IPS DF 4.7 (cell line): ENCODE results near the gene COL26A1.
"Not testable (repeated sequence)": the region's sequence is repeated elsewhere in the genome, so short reads cannot be mapped to it uniquely, and the experiment has no call there.

Experiments used
- DNase-seq: peaks from one replicate; pipeline ENCODE4 v3.0.0-alpha.2; 2013; ENCODE audit warnings: low spot score; ENCODE audit errors: extremely low read depth

The COL26A1 gene

GRCh38 chr7:101401390-101402080 is 38.9 kb downstream of the COL26A1 start:
- DNase-seq: no peak

DNA sequence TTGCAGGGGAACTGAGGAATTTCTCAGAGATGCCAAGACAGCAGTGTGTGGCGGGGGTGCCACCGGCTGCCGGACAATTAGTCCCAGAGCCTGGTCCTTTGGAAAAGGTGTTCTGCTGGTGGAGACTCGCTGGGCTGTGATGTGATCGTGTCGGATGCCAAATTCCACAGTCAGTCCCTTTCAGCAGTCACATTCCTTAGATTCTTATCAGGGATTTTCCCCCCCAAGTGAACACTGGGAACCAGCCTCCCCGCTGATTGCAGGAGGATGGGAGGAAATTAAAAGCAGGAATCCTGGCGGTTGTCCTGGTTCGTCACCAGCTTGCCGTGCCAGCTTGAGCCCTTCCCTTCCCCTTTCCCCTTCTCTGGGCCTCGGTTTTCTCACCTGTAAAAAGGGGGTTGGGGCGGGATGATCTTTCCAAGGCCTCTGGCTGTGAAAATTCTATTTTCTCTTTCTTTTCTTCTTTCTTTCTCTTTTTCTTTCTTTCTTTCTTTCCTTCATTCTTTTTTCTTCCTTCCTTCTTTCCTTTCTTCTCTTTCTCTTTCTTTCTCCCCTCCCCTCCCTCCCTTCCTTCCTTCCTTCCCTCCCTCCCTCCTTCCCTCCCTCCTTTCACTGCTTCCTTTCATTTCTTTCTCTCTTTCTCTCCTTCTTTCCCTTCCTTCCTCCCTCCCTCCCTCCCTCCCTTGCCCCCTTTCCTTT is 39.6 kb downstream of the COL26A1 start:
- peak; percentile 88 for DNase-seq

DNA sequence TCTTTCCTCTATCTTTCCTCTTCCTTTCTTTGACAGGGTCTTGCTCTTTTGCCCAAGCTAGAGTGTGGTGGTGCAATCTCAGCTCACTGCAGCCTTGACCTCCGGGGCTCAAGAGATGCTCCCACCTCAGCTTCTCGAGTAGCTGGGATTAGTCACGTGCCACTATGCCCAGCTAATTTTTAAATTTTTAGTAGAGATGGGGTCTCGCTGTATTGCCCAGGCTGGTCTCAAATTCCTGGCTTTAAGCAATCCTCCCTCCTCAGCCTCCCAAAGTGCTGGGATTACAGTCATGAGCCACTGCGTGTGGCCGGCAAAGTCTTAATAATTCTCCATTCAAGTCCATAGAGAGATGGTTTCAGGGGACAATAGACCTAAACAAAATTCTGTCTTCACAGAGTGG is 40.2 kb downstream of the COL26A1 start:
- no peak for DNase-seq

- DNase-seq: no peak
Observed at GRCh38 chr7:101405474-101406067, 42.9 kb downstream of the COL26A1 start.

- DNase-seq: peak; percentile 78
Observed at GRCh38 chr7:101410743-101411507, 48.2 kb downstream of the COL26A1 start.

DNA sequence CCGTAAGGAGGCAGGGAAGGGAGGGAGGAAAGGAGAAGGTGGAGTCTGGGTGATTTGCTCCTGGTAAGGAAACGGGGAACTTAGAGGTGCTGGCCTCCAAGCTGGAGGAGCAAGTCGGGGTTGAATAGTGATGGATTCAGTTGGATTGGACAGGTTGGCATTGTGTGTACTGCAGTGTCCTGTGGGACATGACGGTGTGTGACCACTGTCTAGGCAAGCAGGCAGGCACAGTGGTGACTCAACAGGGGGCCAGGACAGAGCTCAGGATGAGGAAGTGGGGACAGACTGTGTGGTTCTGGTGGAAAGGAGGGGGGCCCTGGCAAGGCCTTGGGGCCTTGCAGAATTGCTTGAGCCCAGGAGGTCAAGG is 48.8 kb downstream of the COL26A1 start:
- DNase-seq: no peak

DNA sequence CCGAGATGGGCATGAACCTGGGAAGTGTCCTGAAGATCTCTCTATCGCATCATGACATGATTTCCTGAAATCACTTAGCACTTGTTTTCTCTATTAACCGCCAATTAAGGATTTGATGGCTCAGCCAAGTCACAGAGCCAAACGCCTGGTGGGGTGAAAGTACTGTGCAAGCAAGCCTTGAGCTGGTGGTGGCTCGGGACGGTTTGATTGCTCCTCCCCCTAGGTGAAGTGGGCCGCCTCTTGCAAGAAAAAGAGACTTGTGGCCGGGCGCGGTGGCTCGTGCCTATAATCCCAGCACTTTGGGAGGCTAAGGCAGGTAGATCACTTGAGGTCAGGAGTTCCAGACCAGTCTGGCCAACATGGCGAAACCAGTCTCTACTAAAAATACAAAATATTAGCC is 50.3 kb downstream of the COL26A1 start:
- no peak for DNase-seq

- no peak for DNase-seq
Observed at GRCh38 chr7:101418694-101419093, 56.0 kb downstream of the COL26A1 start.

GRCh38 chr7:101419831-101420230 is 57.2 kb downstream of the COL26A1 start:
- no peak for DNase-seq

DNA sequence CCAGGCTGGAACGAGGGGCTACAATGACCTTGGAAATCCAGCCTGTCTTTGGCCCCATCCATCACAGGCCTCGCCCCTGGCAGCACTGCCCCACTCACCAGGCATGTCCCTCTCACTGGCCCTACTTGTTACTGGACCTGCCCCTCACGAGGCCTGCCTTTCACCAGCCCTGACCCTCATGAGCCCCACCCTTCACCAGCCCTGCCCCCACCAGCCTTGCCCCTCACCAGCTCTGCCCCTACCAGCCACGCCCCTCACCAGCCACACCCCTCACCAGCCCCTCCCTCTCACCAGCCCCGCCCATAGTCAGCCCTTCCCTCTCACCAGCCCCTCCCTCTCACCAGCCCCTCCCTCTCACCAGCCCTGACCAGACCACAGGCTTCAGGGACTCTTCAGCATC is 57.8 kb downstream of the COL26A1 start:
- DNase-seq: no peak

GRCh38 chr7:101422356-101423195 is 59.9 kb downstream of the COL26A1 start:
- DNase-seq: no peak

DNA sequence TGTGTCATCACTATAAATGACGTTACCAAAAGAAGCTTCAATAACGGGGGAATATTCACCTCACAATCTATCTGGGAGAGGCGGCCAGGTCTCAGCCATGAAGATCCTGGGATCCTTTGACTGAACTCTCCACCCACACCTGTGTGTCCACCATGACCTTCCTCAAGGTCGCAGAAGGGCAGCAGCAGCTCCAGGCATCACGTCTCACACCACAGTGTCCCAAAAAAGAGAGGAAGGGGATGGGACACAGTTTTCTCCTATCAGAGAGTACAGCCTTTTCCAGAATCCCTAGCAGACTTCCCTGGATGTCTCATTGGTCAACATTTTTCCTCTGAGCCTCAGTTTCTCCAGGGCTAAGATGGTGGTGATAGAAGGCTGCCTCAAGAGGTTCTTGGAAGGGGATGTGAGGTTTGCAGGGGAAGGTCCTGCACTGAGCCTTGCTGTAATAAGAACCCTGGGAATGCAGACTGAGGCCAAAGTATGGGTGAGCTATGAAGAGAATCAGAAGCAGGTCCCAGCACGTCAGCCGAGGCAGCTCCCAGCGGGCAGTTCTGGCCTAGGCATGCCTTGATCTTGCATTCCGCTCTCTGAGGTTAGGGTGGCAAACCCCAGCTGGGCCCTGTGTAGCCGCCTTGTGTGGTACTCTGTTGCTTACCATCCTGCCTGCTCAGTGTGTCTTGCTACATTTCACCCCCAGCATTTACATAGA is 63.8 kb downstream of the COL26A1 start:
- DNase-seq: no peak

DNA sequence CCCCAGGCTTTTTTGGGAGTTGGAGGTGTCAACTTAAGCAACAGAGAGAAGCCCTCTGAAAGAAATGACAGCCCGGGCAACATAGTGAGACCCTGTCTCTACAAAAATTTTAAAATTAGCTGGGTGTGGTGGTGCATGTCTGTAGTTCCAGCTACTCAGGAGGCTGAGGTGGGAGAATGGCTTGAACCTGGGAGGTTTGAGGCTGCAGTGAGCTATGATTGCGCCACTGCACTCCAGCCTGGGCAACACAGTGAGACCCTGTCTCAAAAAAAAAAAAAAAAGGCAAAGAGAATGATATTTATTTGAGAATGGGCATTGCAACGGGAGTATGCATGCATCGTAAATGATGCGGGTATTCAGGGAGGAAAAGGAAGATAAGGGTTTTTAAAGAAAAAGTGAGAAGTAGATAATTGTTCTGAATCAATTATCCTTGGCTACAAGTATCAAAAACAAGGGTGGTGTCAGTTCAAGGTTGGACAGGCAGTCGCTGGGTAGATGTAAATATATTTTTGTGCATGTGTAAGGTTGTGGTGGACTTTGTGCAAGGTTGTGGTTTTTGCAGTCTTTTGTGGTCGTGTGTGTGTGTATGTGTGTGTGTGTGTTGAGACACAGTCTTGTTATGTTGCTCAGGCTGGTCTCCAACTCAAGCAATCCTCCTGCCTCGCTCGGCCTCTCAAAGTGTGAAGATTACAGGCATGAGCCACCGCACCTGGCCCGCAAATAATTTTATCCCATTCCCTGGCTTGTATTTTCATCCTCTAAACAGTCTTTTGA is 65.6 kb downstream of the COL26A1 start:
- DNase-seq: no peak

DNA sequence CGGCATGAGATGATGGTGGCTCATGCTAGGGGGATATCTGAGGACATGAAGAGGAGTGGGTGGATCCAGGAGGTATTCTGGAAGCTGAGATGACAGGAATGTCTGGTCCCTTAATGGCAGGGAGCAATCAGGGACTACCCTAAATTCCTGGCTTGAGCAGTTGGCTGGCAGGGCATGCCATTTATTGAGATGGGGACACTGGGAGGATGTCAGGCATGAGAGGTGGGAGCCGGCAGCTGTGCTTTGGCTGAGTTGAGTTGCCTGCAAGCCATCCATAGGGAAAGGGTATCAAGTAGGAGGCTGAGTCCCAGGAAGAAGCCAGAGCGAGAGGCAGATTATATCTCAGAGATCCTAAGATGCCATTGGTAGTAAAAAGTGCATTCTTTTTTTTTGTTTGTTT is 69.6 kb downstream of the COL26A1 start:
- no peak for DNase-seq

GRCh38 chr7:101433688-101434087 is 71.0 kb downstream of the COL26A1 start:
- no peak for DNase-seq

- not testable (repeated sequence) for DNase-seq
Observed at GRCh38 chr7:101434155-101434554, 71.5 kb downstream of the COL26A1 start.

DNA sequence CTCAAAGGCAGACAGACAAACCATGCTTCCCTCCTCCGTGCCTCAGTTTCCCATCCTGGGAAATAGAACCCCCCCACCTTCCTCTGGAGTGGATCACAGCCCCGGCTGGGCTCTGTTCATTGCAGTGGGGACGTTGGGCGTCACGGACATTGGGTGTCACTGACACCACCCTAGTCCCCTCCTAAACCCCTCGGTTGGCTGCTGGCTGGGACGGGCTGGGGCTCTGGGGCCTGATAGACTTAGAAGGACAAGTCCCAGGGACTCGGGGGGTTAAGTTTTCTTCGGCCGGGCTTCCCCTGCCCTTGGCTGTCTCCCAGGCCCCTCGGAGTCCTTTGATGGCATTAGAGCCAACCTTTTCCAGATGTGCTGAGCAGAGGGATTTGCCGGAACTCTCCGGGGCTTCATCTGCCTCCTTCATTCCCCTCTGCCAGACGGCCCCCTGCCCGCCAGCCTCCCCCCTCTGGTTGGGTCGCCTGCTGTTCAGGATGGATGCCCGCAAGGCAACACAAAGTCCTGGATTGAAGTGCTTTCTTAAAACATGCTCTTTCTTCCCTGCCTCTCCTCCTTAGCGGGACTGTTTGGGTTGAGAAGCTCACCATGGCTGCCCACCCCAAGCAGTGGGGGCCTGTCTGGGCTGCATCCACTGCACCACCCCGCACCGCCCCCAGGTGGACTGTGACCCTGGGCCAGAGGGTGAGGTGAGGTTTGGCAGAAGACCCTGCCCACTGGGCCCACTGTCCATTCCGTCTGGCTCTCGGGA is 73.0 kb downstream of the COL26A1 start:
- DNase-seq: no peak

GRCh38 chr7:101436221-101436735 is 73.6 kb downstream of the COL26A1 start:
- DNase-seq: no peak
